ENCODE data around the gene PTMA. TPM values are rescaled to one million over a fixed set of nuclear protein-coding genes. Genes with fewer than 3 reads are reported as not detected.
"Not testable (repeated sequence)": the region's sequence is repeated elsewhere in the genome, so short reads cannot be mapped to it uniquely, and the experiment has no call there.

Gene PTMA, protein sequence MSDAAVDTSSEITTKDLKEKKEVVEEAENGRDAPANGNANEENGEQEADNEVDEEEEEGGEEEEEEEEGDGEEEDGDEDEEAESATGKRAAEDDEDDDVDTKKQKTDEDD
- total RNA-seq: 594 and 977 TPM in 2 replicates

DNA sequence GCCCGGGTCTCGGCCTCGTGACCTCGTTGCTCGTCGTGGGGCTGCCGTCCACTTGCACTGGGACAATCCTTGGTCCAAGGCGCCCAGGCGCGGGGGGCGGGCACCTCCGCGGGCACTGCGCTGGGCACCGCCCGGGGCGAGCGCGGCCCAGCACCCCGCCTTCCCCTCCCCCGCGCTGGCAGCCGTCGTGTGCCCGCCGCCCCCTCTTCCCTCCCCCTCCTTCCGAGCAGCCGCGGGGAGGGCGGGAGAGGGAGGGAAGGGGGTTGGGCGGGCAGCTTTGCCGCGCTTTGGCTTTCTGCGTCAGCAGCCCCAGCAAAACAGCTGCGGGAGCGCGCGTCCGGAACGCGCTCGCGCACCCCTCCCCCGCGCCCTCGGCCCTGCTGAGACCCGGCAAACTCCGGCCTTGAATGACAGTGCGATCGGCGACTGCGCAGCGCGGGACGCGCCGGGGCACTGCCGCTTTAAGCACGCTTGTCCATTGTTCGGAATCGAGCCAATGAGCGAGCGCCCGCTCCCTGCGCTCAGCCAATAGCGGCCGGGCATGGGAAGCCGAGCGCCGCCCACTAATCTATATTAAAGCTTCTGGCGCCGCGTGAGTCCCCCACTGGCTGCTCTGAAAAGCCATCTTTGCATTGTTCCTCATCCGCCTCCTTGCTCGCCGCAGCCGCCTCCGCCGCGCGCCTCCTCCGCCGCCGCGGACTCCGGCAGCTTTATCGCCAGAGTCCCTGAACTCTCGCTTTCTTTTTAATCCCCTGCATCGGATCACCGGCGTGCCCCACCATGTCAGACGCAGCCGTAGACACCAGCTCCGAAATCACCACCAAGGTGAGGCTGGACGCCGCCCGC, at the start of gene PTMA:
PTMA (plus strand) TSS at position 599 of the 846 bp plus-strand sequence; CDS start at position 781, 182 bp downstream.
- DNase-seq (ENCODE audit: low read depth): peak; percentile 98

GRCh38 chr2:231660073-231660472, 48.3 kb upstream of the PTMA start:
- DNase-seq (ENCODE audit: low read depth): not testable (repeated sequence)

DNA sequence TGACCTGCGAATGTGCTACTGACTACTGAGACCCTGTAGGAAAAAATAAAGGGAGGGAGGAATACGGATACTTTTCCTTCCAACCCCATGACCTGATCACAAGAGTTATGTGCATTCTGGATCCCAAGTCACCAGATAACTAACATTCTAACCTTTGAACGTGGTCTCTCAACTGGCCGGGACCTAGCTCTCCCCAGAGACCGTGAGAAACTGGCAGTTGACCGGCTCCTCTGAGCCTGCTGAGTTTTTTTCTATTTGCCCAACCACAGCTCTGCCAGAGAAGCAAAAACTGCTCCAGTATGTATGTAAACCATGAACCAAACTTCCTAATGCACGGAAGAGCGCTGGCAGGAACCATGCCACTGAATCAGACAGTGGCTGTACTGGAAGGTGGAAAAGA, 47.5 kb upstream of the PTMA start:
- no peak for DNase-seq (ENCODE audit: low read depth)

DNA sequence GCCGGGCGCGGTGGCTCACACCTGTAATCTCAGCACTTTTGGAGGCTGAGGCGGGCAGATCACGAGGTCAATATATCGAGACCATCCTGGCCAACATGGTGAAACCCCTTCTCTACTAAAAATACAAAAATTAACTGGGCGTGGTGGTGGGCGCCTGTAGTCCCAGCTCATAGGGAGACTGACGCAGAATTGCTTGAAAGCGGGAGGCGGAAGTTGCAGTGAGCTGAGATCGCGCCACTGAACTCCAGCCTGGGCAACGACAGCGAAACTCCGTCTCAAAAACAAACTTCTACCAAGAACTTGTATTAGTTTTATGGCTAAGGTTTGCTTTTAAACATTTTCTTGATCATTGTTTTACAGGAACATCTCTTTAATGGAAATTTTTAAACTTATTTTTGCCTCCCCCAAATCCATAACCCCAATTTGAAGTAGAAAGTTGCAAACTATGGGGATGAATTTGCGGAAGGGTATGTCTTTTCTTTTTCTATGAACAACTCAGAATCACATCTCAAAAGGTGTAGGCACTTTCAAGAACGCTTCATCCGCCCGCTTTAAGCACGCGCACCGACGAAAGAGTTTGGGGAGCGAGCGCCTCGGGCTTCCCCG, 46.8 kb upstream of the PTMA start:
- DNase-seq (ENCODE audit: low read depth): no peak

DNA sequence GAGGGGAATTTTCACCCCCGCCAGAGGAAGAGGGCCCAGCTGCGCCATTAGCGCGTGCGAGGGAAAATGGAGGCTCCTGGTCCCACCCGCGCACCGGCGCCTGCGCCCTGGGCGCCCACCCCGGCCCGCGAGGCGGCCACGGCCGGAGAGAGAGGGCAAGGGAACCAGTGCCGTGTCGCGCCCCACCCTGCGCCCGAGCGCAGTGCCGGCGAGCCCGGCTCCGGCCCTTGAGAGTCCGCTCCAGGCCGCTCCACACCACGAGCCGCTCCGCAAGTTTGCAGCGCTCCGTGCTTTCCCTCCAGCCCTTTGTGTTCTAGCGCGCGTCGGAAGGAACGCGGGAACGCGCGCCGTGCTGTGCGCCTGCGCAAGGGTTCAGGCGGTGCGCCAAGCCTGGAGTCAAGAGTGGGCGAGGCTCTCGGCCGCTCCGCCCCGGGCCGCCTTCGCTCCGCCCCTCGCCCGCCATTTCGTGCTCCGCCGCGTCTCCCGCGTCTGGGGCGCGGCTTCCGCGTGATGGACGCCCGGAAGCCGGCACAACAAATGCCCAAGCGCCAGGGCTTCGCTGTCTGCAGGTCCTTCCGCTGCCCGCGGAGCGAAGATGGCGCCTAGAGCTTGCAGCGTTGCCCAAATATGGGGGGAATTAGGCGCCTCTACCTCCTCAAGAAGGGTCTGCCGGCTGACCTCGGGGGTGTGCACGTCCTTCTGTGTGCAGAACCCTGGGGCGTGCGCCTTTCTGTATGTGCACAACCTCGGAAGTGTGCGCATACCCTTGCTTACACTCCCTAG, 46.1 kb upstream of the PTMA start:
- peak; percentile 78 for DNase-seq (ENCODE audit: low read depth)

DNA sequence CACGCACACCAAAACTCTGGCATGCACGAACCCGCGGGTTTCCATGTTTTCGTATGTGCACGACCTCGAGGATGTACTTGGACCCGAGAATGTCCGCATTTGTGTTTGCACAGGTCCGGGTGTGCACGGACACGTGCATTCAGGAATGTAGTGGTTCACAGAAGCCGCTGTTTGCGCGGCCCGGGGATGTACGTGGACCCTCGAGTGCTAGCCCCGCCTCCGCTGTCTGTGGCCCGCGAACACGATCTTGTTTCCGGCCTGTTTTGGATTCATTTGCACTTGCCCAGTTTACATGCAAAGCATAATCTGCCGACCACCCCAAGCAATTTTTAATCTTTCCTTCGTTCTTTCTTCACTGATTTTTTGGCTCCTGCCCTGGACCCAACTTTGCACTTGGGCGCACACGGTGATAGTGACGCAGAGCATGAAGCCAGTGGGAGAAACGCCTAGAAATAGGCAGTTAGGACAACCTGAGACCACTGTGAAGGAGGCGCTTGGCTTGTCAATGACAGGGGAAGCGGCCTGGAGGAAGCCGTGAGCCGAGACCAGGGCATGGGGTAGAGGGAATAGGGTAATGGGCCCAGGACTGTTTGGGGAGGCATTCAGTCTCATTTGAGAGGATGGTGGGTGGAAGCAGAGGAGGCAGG, 45.4 kb upstream of the PTMA start:
- no peak for DNase-seq (ENCODE audit: low read depth)

DNA sequence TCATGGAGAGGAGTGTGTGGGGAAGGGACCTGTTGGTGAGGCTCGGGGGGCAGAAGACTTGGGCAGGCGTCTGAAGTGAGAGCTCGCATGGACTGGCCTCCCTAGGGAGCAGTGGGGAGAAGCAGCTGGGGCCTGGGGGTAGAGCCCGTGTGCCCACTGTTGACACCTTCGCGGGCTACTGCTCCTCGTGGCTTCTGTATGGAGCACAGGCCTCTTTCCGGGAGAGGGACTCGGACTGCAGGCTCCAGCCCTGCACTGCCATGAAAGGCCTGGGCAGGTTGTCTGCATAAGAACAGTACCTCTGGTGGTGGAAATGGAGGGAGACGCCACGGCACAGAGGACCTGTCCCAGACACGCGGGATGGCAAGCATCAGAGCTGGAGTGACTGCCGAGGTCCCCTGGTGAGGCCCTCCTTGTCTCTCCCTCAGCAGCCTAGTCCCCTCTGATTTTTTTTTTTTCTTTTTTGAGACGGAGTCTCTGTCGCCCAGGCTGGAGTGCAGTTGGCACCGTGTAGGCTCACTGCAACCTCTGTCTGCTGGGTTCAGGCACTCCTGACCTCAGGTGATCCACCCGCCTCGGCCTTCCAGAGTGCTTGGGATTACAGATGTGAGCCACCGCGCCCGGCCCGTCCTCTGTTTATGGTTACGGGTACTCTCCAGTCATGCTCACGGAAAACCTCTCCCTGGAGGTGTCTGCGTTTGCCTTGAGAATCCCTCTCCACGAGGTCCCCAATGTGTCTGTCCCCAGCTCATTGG, 44.7 kb upstream of the PTMA start:
- DNase-seq (ENCODE audit: low read depth): no peak

- DNase-seq (ENCODE audit: low read depth): no peak
Measured at GRCh38 chr2:231664727-231665126, 43.6 kb upstream of the PTMA start.

GRCh38 chr2:231665245-231666170, 42.8 kb upstream of the PTMA start:
- DNase-seq (ENCODE audit: low read depth): no peak

GRCh38 chr2:231666171-231667095, 41.9 kb upstream of the PTMA start:
- peak; percentile 80 for DNase-seq (ENCODE audit: low read depth)

DNA sequence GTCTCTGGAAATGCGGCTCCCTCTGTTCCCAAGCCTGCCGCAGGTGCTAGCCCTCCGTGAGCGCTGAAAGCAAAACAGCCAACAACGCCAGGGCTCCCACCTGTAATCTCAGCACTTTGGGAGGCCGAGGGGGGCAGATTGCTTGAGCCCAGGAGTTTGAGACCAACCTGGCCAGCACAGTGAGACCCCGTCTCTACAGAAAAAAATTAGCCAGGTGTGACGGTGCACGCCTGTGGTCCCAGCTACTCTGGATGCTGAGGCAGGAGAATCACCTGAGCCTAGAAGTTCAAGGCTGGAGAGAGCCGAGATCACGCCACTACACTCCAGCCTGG, 41.3 kb upstream of the PTMA start:
- no peak for DNase-seq (ENCODE audit: low read depth)

- DNase-seq (ENCODE audit: low read depth): no peak
Measured at GRCh38 chr2:231667496-231667895, 40.8 kb upstream of the PTMA start.

DNA sequence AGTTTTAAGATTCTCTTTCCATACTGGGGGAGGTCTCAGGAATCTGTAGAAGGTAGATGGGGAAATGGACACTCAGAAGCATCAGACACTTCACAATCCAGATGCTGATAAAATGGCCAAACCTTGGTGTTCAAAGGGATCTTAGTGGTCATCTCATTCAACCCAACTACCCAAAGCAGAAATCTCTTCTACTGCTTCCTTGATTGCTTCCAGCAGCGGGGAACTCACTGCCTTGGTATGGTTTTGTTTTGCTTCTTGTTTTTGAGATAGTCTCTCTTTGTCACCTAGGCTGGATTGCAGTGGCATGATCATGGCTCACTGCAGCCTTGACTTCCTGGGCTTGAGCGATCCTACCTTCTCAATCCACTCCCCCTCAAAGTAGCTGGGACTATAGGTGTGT, 39.3 kb upstream of the PTMA start:
- DNase-seq (ENCODE audit: low read depth): no peak

GRCh38 chr2:231671270-231672050, 36.9 kb upstream of the PTMA start:
- DNase-seq (ENCODE audit: low read depth): no peak

DNA sequence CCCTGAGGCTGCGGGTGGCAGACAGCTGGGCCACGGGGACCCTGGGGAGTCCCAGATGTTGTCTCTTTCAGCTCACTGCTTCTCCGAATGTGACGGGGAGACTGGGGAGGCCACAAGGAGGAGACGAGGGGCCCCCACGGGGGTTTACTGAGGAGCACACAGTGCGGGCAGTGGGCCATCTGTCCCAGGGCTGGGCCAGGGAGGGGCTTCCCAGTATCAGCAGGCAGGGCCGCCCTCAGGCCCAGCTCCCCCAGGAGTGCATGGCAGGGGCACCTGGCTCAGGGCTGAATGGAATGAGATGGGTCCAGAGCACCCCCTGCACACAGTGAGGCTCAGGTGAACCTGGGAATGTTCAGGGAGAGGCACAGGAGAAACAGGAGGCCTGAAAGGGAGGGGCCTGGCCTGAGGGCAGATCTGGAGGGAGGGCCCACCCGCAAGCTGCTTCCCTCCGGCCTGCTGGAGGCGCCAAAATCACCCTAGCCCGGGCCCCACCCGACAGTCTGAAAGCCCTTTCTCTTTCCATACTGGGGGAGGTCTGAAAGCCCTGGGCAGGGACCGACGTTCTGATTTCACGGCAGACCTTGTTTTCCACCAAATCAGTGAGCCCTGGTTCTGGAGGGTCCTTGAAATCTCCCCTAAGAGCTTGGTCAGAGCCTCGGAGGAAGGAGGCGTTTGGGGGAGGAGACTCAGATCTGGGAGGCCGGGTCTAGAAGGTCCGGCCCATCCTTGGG, 35.5 kb upstream of the PTMA start:
- DNase-seq (ENCODE audit: low read depth): no peak

DNA sequence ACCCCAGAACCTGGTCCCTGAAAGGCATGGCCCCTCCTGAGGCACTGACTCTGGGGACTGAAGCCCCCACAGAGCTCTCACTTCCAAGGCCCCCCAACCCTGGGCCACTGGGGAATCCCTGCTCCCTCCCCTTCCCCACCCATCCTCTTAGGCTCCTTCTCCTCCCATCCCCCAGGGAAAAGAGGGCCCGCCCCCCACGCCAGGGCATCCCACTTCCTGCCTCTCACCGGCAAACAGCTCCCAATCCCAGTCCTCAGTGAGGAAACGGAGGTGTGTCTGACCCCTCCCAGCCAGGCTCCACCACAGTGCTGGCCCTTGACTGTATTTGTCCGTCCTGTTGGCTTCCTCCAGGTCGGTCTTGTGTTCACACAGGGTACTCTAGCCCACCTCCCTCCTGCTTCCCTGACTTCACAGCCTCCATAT, 35.0 kb upstream of the PTMA start:
- no peak for DNase-seq (ENCODE audit: low read depth)

GRCh38 chr2:231674587-231675338, 33.6 kb upstream of the PTMA start:
- peak; percentile 26 for DNase-seq (ENCODE audit: low read depth)
